K562 treated with DMSO at 1 percent for 12 hours (cell line): Measurements from ENCODE around the gene TAC4. TPM values are rescaled to one million over a fixed set of nuclear protein-coding genes. Genes with fewer than 3 reads are reported as not detected.

Experiments
- total RNA-seq: library from RNA; unstranded; fragments of 300-600 nt; gene quantifications from 2 replicates; pipeline ENCODE4 v1.2.3, GENCODE V29; 2022; ENCODE audit not compliant: insufficient read depth

TAC4 gene
- not detected in 2 replicates for total RNA-seq

DNA sequence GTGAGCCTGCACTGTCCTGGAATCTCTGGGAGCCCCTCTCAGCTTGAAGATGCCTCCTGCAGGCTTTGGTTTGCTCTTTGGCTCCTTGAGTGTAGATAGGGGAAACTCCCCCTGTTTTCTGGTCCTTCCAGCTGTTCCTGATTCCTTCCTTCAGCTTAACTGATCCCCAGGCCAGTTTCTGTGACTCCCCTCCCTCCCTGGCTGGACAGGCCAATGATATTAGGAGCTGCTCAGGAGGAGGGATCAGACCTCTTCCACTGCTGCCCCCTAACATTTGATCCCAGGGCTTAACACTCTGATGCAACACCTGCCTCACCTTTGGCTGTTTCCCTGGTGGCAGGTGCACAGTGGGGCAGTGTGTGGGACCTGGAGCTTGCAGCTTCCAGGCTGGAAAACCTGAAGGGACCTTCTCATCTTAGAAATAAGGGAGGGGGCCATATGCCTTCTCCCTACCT, at the start of gene TAC4:
Gene TAC4, minus strand, starts transcription at position 51 of the 455 bp plus-strand sequence. CDS start 52 bp downstream, outside the sequence.

DNA sequence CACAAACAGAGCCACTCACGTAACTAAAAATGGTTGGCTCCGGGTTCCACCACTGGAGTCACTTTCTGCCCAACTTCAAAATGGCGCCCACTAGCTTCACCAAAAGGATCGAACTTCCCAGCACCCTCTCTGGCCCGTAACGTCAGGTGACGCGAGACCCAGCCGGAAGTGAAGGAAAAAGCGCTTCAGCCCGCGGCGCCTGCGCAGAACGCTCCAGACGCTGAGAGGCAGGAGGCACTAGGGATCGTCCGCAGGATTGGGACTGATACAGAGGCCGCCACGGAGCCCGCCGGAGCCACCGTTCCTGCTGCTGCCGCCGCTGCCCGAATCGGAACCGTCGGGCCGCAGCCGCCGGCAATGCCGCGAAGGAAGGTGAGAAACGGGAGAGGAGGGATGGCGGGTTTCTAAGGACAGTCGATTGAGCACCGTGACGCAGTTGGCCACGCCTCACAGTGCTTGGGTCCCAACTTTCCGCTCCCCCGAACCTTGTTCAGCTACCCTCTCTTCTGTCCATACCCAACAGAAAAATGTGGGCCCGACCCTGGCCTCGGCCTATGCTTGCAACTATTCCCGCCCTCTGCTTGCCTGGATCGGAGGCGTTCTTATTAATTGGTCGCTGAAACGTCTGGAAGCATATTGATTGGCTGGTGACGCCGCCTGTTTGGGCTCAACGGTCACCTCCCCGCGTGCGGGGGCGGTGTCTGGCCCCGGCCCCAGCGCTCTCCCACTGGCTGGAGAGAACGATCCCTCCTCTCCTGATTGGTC, 59.2 kb downstream of the TAC4 start, which contains the start of gene KAT7:
Gene KAT7, plus strand, starts transcription at position 204 of the 765 bp plus-strand sequence. Its CDS starts 154 bp downstream, at position 358.

Other genes with a start within 250 kb of the TAC4 start
- 35.2 and 47.0 TPM in 2 replicates for gene SPOP, start 170.0 kb downstream of the TAC4 start, total RNA-seq
- gene SLC35B1, start 140.1 kb downstream of the TAC4 start, total RNA-seq = 52.6 and 78.8 TPM in 2 replicates
- 63.6 and 95.3 TPM in 2 replicates for gene FAM117A, start 83.9 kb downstream of the TAC4 start, total RNA-seq
- 11.0 and 27.1 TPM in 2 replicates for gene KAT7, start 59.4 kb downstream of the TAC4 start, total RNA-seq
- 3.5 and 8.7 TPM in 2 replicates for gene DLX4, start 121.1 kb upstream of the TAC4 start, total RNA-seq
- not detected in 2 replicates for gene DLX3, start 147.2 kb upstream of the TAC4 start, total RNA-seq
- 1.1 and 1.4 TPM in 2 replicates for gene ITGA3, start 208.0 kb upstream of the TAC4 start, total RNA-seq
- gene PDK2, start 247.3 kb upstream of the TAC4 start, total RNA-seq = 1.1 and 2.3 TPM in 2 replicates